Measurements from ENCODE around the gene PRKN.

PRKN gene

DNA sequence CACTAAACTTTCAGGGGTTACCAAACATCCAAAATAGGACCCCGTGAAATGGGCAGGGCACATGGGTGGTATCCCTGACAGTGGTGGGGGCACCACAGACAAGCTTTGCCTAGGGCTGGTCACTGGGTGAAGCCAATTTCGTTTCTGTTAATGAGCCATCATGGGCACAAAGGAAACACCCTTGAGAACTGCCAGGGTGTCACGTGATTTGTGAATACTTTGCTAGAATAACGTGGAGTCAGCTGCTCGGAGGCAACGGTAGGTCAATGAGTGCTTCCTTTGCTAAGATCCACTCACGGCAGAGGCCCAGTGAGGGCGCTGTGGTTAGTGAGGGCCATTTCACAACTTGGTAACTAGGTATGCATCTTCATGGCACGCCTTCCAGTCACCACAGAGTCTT lies 1366.0 kb downstream of the PRKN start:
- Histone ChIP-seq H4K20me1 (ENCODE audit: insufficient read depth, low read length) (no peaks in the 10 kb centered on the region), H3K79me2 (ENCODE audit: low read length) (no peaks in the 10 kb centered on the region), H3K4me2 (ENCODE audit: low read depth, low read length) (no peak overlapping the region), H3K36me3 (replicated peaks; ENCODE audit: insufficient read depth, low read length) (no peaks in the 10 kb centered on the region), H3K4me3 (ENCODE audit: low read length) (no peak overlapping the region), H3K9me3 (replicated peaks; ENCODE audit: insufficient read depth, low read length) (no peaks in the 10 kb centered on the region), H3F3A (ENCODE audit: insufficient read depth, low read length) (no peaks in the 10 kb centered on the region), H3K27me3 (replicated peaks; ENCODE audit: insufficient read depth, low read length) (no peaks in the 10 kb centered on the region), H3K9me2 (replicated peaks; ENCODE audit: insufficient read depth, low read length) (no peaks in the 10 kb centered on the region), H3K9ac (ENCODE audit: low read length) (no peak overlapping the region), H2AFZ (ENCODE audit: low read length) (no peak overlapping the region), H3K27ac (ENCODE audit: low read length) (no peak overlapping the region), H3K4me1 (ENCODE audit: low read length) (no peaks in the 10 kb centered on the region)
- TF ChIP-seq, protein P1, sequence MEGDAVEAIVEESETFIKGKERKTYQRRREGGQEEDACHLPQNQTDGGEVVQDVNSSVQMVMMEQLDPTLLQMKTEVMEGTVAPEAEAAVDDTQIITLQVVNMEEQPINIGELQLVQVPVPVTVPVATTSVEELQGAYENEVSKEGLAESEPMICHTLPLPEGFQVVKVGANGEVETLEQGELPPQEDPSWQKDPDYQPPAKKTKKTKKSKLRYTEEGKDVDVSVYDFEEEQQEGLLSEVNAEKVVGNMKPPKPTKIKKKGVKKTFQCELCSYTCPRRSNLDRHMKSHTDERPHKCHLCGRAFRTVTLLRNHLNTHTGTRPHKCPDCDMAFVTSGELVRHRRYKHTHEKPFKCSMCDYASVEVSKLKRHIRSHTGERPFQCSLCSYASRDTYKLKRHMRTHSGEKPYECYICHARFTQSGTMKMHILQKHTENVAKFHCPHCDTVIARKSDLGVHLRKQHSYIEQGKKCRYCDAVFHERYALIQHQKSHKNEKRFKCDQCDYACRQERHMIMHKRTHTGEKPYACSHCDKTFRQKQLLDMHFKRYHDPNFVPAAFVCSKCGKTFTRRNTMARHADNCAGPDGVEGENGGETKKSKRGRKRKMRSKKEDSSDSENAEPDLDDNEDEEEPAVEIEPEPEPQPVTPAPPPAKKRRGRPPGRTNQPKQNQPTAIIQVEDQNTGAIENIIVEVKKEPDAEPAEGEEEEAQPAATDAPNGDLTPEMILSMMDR (IDR thresholded peaks at IDR 0.05; ENCODE audit: low read length): no peak
- TF ChIP-seq EZH2 (optimal IDR thresholded peaks at IDR 0.05; ENCODE audit: low read depth, low read length) (no peak), EZH2phosphoT487 (IDR thresholded peaks at IDR 0.05; ENCODE audit: low read length) (no peak)
- no peak for DNase-seq

DNA sequence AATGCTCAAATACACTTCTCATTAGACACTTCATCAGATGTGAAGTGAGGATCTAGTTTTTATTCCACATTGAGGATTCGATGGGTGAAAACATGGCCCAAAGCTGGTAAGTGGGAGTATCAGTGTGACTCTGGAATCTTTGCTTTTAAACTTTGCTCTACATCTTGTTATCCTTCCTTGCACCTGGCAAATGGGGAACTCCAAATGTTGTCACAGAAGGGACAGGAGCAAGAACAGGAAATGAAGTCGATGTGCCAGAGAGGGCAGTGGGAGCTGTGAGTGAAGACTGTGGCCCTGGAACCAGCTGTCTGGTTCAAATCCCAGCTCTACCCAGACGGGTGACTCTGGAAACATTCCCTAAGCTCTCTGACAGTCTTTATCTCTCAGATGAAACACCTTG lies 1367.0 kb downstream of the PRKN start:
- no peaks in the 10 kb centered on the region for H3F3A ChIP-seq (ENCODE audit: insufficient read depth, low read length)
- H3K9ac ChIP-seq (ENCODE audit: low read length): no peak overlapping the region
- H3K9me2 ChIP-seq (replicated peaks; ENCODE audit: insufficient read depth, low read length): no peaks in the 10 kb centered on the region
- H3K27me3 ChIP-seq (replicated peaks; ENCODE audit: insufficient read depth, low read length): no peaks in the 10 kb centered on the region
- H3K4me1 ChIP-seq (ENCODE audit: low read length): no peaks in the 10 kb centered on the region
- H3K4me3 ChIP-seq (ENCODE audit: low read length): no peak overlapping the region
- no peaks in the 10 kb centered on the region for H4K20me1 ChIP-seq (ENCODE audit: insufficient read depth, low read length)
- TF ChIP-seq, protein P1 (IDR thresholded peaks at IDR 0.05; ENCODE audit: low read length): no peak
- TF ChIP-seq EZH2 (optimal IDR thresholded peaks at IDR 0.05; ENCODE audit: low read depth, low read length): no peak
- TF ChIP-seq EZH2phosphoT487 (IDR thresholded peaks at IDR 0.05; ENCODE audit: low read length): no peak
- no peak overlapping the region for H3K27ac ChIP-seq (ENCODE audit: low read length)
- H3K9me3 ChIP-seq (replicated peaks; ENCODE audit: insufficient read depth, low read length): no peaks in the 10 kb centered on the region
- no peak for DNase-seq
- no peak overlapping the region for H2AFZ ChIP-seq (ENCODE audit: low read length)
- no peaks in the 10 kb centered on the region for H3K79me2 ChIP-seq (ENCODE audit: low read length)
- no peaks in the 10 kb centered on the region for H3K36me3 ChIP-seq (replicated peaks; ENCODE audit: insufficient read depth, low read length)
- no peak overlapping the region for H3K4me2 ChIP-seq (ENCODE audit: low read depth, low read length)

DNA sequence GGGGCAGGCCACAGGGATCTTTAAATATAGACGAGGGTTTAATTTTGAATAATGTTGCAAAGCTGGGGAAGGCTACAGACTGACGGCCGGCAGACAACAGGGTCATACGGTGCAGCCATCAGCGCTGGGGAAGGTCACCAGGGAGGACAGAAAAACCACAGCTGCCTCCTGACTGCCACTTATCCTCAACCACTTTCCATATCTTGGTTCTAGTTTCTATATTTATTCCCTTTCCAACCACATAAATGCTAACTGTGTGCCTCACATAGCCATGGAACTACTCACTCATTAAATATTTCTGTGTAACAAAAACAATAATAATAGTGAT lies 1368.0 kb downstream of the PRKN start:
- H4K20me1 ChIP-seq (ENCODE audit: insufficient read depth, low read length): no peaks in the 10 kb centered on the region
- no peak overlapping the region for H3K9ac ChIP-seq (ENCODE audit: low read length)
- no peaks in the 10 kb centered on the region for H3K27me3 ChIP-seq (replicated peaks; ENCODE audit: insufficient read depth, low read length)
- H3F3A ChIP-seq (ENCODE audit: insufficient read depth, low read length): no peaks in the 10 kb centered on the region
- H3K79me2 ChIP-seq (ENCODE audit: low read length): no peaks in the 10 kb centered on the region
- no peak for TF ChIP-seq EZH2phosphoT487 (IDR thresholded peaks at IDR 0.05; ENCODE audit: low read length)
- TF ChIP-seq, protein P1 (IDR thresholded peaks at IDR 0.05; ENCODE audit: low read length): no peak
- no peak for TF ChIP-seq EZH2 (optimal IDR thresholded peaks at IDR 0.05; ENCODE audit: low read depth, low read length)
- no peak for DNase-seq
- no peak overlapping the region for H2AFZ ChIP-seq (ENCODE audit: low read length)
- no peak overlapping the region for H3K4me2 ChIP-seq (ENCODE audit: low read depth, low read length)
- no peaks in the 10 kb centered on the region for H3K9me2 ChIP-seq (replicated peaks; ENCODE audit: insufficient read depth, low read length)
- no peak overlapping the region for H3K27ac ChIP-seq (ENCODE audit: low read length)
- no peaks in the 10 kb centered on the region for H3K36me3 ChIP-seq (replicated peaks; ENCODE audit: insufficient read depth, low read length)
- no peak overlapping the region for H3K4me3 ChIP-seq (ENCODE audit: low read length)
- no peaks in the 10 kb centered on the region for H3K4me1 ChIP-seq (ENCODE audit: low read length)
- no peaks in the 10 kb centered on the region for H3K9me3 ChIP-seq (replicated peaks; ENCODE audit: insufficient read depth, low read length)
